Endodermal cell (in vitro differentiated cells): Measurements from ENCODE around the gene EVX2. TPM values are rescaled to one million over a fixed set of nuclear protein-coding genes. Genes with fewer than 3 reads are reported as not detected.

Source experiments
- DNase-seq: peaks from one replicate; pipeline ENCODE4 v3.0.0-alpha.2; 2017
- H3K27ac ChIP-seq: 2 replicates; pipeline ENCODE4 v1.5.1; 2013; ENCODE audit warnings: mild to moderate bottlenecking, low read depth, low read length, moderate library complexity
- H3K27me3 ChIP-seq: 2 replicates; pipeline ENCODE4 v1.6.1; 2013; ENCODE audit warnings: mild to moderate bottlenecking, low read length, moderate library complexity; ENCODE audit not compliant: insufficient read depth, control insufficient read depth, poor library complexity, severe bottlenecking
- H3K36me3 ChIP-seq: 2 replicates; pipeline ENCODE4 v1.7.0; 2013; ENCODE audit warnings: mild to moderate bottlenecking, low read length, moderate library complexity; ENCODE audit not compliant: control insufficient read depth, insufficient read depth
- H3K4me1 ChIP-seq: one replicate; pipeline ENCODE4 v1.7.0; 2013; ENCODE audit warnings: low read length; ENCODE audit not compliant: control insufficient read depth, insufficient read depth
- H3K4me3 ChIP-seq: 2 replicates; pipeline ENCODE4 v1.5.1; 2013; ENCODE audit warnings: mild to moderate bottlenecking, low read length, moderate library complexity
- H3K9ac ChIP-seq: 2 replicates; pipeline ENCODE4 v1.6.1; 2013; ENCODE audit warnings: mild to moderate bottlenecking, low read length, moderate library complexity; ENCODE audit not compliant: poor library complexity, severe bottlenecking; ENCODE audit errors: extremely low read depth
- H3K9me3 ChIP-seq: 2 replicates; pipeline ENCODE4 v1.6.1; 2013; ENCODE audit warnings: mild to moderate bottlenecking, low read length, moderate library complexity; ENCODE audit not compliant: control insufficient read depth
- H3K27ac Mint-ChIP-seq: 2 replicates; pipeline ENCODE4 v1.8.0; 2020; ENCODE audit warnings: mixed read lengths
- H3K27me3 Mint-ChIP-seq: 2 replicates; pipeline ENCODE4 v1.8.0; 2021; ENCODE audit warnings: mild to moderate bottlenecking, mixed read lengths; ENCODE audit not compliant: insufficient read depth
- H3K36me3 Mint-ChIP-seq: 2 replicates; pipeline ENCODE4 v1.8.0; 2020; ENCODE audit warnings: low read depth, mixed read lengths
- H3K4me1 Mint-ChIP-seq: 2 replicates; pipeline ENCODE4 v1.8.0; 2020; ENCODE audit warnings: mixed read lengths
- H3K4me3 Mint-ChIP-seq: 2 replicates; pipeline ENCODE4 v1.8.0; 2020; ENCODE audit warnings: mild to moderate bottlenecking, moderate library complexity, mixed read lengths
- H3K9me3 Mint-ChIP-seq: 2 replicates; pipeline ENCODE4 v1.8.0; 2020; ENCODE audit warnings: mild to moderate bottlenecking, mixed read lengths
- WGBS, 2 experiments: methylation state at CpG; one replicate each; pipeline versions ENCODE4 v1.1.5 to v1.1.7; 2013; ENCODE audit warnings: missing lambda C conversion rate in 2 of 2, mixed read lengths in 1 of 2; ENCODE audit not compliant: insufficient coverage in 1 of 2, insufficient read length in 1 of 2; 5-methylcytosine and 5-hydroxymethylcytosine counted together
- total RNA-seq, 2 donors: library from RNA; stranded (reverse); fragmentation: NEBNext Ultra II Directional in 1 of 2; extraction: Animal tissue kit (Norgen Biotek cat#: 25700) in 1 of 2; gene quantifications; 2 replicates in 1 of 2; 3 replicates in 1 of 2; pipeline ENCODE4 v1.2.1, GENCODE V29; 2021
- TF ChIP-seq, protein P1 (sequence below): fragments of 200-600 bp; sonication (generic); conservative IDR thresholded peaks from 2 replicates; pipeline ENCODE4 v1.5.0; 2021; ENCODE audit warnings: antibody characterized with exemption, mild to moderate bottlenecking

The EVX2 gene
- total RNA-seq, 2 donors from 2014 or later = not detected

DNA sequence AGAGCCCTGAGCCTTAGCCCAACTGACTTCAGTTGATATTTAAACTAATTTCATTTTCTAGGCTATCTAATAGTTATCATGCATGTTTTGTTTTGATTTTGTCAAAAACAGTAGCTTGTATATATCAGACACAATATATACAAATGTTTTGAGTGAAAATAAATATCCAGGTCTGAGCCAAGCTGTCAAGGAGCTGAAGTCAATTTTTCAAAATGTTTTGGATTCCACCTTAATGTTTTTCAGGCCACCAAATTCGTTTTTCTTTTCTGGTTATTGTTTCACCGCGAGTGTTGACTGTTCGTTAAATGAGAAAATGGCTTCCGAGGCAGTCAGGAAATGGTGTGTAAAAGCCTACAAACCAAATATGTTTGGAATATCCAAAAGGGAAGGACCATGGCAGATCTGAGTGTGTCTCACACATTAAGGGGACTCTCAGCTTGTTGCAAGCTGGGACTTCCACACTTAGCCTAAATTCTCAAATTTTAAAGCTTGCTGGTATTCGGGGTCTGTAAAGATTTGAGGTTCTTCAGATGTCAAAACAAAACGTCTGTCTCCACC, 18.6 kb upstream of the EVX2 start:
- Mint-ChIP-seq H3K4me1 (peaks cover 41% of the 10 kb centered on the region), H3K27me3 (peaks cover 99% of the 10 kb centered on the region), H3K4me3 (no peak overlapping the region), H3K36me3 (no peaks in the 10 kb centered on the region), H3K27ac (no peak overlapping the region), H3K9me3 (no peaks in the 10 kb centered on the region)
- peaks cover 100% of the 10 kb centered on the region for H3K27me3 ChIP-seq
- no peaks in the 10 kb centered on the region for H3K9me3 ChIP-seq
- no peak overlapping the region for H3K27ac ChIP-seq
- no peaks in the 10 kb centered on the region for H3K36me3 ChIP-seq
- H3K4me1 ChIP-seq = no peaks in the 10 kb centered on the region
- H3K9ac ChIP-seq = no peak overlapping the region
- 21 to 22% methylated on average over 7 of the region's 7 CpGs for WGBS, 2 experiments
- H3K4me3 ChIP-seq = no peak overlapping the region
- TF ChIP-seq, protein P1, sequence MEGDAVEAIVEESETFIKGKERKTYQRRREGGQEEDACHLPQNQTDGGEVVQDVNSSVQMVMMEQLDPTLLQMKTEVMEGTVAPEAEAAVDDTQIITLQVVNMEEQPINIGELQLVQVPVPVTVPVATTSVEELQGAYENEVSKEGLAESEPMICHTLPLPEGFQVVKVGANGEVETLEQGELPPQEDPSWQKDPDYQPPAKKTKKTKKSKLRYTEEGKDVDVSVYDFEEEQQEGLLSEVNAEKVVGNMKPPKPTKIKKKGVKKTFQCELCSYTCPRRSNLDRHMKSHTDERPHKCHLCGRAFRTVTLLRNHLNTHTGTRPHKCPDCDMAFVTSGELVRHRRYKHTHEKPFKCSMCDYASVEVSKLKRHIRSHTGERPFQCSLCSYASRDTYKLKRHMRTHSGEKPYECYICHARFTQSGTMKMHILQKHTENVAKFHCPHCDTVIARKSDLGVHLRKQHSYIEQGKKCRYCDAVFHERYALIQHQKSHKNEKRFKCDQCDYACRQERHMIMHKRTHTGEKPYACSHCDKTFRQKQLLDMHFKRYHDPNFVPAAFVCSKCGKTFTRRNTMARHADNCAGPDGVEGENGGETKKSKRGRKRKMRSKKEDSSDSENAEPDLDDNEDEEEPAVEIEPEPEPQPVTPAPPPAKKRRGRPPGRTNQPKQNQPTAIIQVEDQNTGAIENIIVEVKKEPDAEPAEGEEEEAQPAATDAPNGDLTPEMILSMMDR = no peak
- no peak for DNase-seq

DNA sequence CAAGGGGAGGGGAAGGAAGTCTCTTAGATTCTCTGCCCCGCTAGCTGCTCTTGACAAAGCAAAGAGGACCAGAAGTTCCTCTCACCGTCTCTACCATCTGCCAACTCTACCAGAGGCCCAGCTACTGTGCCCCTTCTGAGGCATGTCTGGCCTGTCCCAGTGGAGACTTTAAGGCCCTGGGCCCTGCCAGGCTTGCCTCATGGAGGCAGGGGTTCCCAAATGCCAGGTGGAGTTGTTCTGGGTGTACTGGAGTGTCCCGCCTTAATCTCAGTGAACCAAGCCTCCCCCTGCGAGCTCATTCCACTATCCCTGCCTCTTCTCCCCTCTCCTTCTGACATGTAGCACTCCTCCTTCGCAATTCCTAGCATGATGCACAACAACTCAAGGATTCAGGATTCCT, 18.1 kb upstream of the EVX2 start:
- no peaks in the 10 kb centered on the region for H3K4me1 ChIP-seq
- no peak overlapping the region for H3K27ac Mint-ChIP-seq

DNA sequence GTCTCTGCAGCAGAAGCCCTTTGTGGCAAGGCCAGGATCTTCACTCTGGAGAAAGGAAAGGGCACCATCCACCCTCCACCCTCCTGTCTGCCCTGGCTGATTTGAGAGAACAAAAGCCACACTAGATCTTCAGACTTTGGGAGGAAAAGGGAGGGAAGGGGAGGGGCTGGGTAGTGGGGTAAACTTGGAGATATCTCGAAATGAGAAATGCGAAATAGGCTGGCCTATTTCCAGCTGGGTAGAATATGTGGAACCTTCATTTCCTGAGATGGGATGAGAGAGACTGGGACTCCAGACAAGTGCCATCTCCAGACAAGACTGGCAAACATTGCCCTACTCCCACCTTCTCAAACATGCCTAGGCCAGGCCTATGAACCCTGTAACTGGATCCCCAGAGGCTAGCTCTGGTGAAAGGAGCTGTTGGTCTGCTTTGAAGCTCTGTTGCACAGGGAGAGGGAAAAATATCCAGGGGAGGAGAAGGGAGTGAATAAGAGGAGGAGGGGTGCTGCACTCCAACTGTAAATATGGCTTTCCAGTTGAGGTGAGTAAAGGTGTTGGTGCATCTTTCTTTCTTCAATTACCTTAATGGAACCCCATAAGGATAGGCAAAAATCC, 17.6 kb upstream of the EVX2 start:
- Histone ChIP-seq H3K9ac (no peak overlapping the region), H3K36me3 (no peaks in the 10 kb centered on the region), H3K27ac (no peak overlapping the region), H3K4me3 (no peak overlapping the region), H3K9me3 (no peaks in the 10 kb centered on the region), H3K4me1 (no peaks in the 10 kb centered on the region), H3K27me3 (peaks cover 100% of the 10 kb centered on the region)
- Mint-ChIP-seq H3K27me3 (peaks cover 100% of the 10 kb centered on the region), H3K4me3 (no peak overlapping the region), H3K27ac (no peak overlapping the region), H3K36me3 (no peaks in the 10 kb centered on the region), H3K4me1 (peaks cover 44% of the 10 kb centered on the region), H3K9me3 (no peaks in the 10 kb centered on the region)
- no peak for DNase-seq
- TF ChIP-seq, protein P1 = no peak
- 17 to 19% methylated on average over 1 to 2 of the region's 2 CpGs for WGBS, 2 experiments

More for the DNA sequence above, 18.1 kb upstream of the EVX2 start:
- Mint-ChIP-seq H3K4me1 (peaks cover 41% of the 10 kb centered on the region), H3K27me3 (peaks cover 99% of the 10 kb centered on the region), H3K4me3 (no peak overlapping the region), H3K9me3 (no peaks in the 10 kb centered on the region), H3K36me3 (no peaks in the 10 kb centered on the region)
- WGBS, 2 experiments = 20 to 35% methylated on average over 1 to 5 of the region's 5 CpGs
- H3K4me3 ChIP-seq = no peak overlapping the region
- no peaks in the 10 kb centered on the region for H3K36me3 ChIP-seq
- peaks cover 100% of the 10 kb centered on the region for H3K27me3 ChIP-seq
- TF ChIP-seq, protein P1 = no peak
- peak; percentile 39 for DNase-seq
- no peak overlapping the region for H3K9ac ChIP-seq
- H3K27ac ChIP-seq = no peak overlapping the region
- H3K9me3 ChIP-seq = no peaks in the 10 kb centered on the region
